ENCODE measurements around the gene PTPRE.
A peak's percentile ranks its signal among the peaks of the same experiment; 100 is the strongest.

DNA sequence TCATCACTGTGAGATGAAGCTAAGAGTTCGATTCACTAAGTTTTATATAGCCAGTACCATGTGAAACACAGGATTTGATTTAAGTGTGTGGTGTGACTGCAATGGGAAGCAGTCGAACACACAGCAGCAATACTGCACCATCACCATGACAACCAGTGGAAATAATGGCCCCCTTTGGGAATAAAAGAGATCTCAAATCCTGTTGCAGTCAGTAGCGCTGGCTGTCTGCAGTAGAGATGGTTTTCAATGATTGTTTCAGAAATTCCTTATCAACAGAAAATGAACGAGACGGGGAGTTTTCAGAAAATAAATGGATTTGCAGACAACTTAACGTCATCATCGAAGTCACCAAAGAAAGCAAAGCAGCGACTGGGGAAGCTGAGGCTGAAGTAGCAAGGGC, 91.0 kb downstream of the PTPRE start:
- TF ChIP-seq GATA2 (IDR thresholded peaks at IDR 0.05; ENCODE audit: low read depth, low read length) = peak; percentile 41
- TF ChIP-seq GATA3 (IDR thresholded peaks at IDR 0.05; ENCODE audit: low read depth, low read length) = no peak

Data from SH-SY5Y (cell line).